ENCODE results near the gene COIL.

The COIL gene

DNA sequence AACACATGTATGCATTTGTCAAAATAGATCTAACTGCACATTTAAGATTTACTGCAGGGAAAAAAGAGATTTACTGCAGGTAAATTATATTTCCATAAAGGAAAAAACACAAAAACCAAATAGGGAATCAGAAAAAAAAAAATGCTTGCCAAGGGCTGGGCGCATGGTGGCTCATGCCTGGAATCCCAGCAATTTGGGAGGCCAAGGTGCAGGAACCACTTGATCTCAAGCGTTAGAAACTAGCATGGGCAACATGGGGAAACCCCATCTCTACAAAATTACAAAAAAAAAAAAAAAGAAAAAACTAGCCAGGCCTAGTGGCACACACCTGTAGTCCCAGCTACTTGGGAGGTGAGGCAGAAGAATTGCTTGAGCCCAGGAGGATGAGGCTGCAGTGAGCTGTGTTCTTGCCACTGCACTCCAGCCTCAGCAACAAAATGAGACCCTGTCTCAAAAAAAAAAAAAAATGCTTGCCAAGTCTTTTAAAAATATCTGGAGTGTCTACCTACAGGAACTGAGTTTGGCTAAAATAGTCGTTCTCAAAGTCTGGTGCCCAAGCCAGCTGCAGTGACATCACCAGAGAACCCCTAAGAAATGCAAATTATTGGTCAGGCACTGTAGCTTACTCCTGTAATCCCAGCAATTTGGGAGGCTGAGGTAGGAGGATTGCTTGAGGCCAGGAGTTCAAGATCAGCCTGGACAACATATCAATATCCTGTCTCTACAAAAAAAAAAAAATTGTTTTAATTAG, 64.5 kb downstream of the COIL start:
- Histone ChIP-seq H3K4me3 (ENCODE audit: low read length) (no peak overlapping the region), H3K4me1 (ENCODE audit: control insufficient read depth, insufficient read depth, low read length) (no peaks in the 10 kb centered on the region; the same call in 1 of the 2 replicates), H3K9me3 (ENCODE audit: control insufficient read depth, insufficient read depth, low read length) (no peaks in the 10 kb centered on the region), H3K36me3 (ENCODE audit: control insufficient read depth, insufficient read depth, low read length) (peaks cover 10% of the 10 kb centered on the region; the same call in 1 of the 2 replicates), H3K27ac (ENCODE audit: low read length) (no peak overlapping the region), H3K27me3 (ENCODE audit: control insufficient read depth, insufficient read depth, low read length) (no peaks in the 10 kb centered on the region)
- no CpG with 5 or more reads among the region's 3 CpGs for WGBS (ENCODE audit: insufficient coverage, insufficient read length)
- no peak for DNase-seq (ENCODE audit: low read depth, low spot score)

DNA sequence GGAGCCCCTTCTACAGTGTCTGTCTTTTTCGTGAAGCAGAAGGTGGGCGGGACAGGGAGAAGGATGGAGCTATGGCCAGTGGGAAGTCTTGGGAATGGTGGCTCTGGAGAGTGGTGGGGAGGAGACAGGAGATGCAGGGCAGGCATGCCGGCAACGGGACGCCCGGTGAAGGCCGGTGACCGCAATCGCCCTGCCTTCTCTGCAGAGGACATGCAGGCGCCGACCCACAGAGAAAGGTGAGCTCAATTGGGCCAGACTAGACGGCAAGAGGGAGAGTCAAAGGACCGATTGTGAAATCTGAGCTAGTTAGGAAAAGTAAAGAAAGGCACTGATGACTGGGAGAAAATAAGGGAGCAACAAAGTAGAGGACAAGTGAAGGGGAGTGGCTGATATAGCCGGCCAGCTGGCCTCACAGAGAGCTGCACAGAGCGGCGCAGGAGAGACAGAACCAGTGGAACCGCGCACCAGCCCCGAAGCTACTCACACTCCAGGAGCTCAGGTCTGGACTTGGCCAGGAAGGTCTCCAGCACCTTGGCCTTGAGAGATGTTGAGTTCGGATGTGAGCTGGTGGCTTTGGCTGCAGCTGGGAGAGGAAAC, 65.9 kb downstream of the COIL start:
- Histone ChIP-seq H3K36me3 (ENCODE audit: control insufficient read depth, insufficient read depth, low read length) (peaks cover 10% of the 10 kb centered on the region; the same call in 1 of the 2 replicates), H3K27me3 (ENCODE audit: control insufficient read depth, insufficient read depth, low read length) (no peaks in the 10 kb centered on the region), H3K9me3 (ENCODE audit: control insufficient read depth, insufficient read depth, low read length) (no peaks in the 10 kb centered on the region), H3K27ac (ENCODE audit: low read length) (no peak overlapping the region), H3K4me3 (ENCODE audit: low read length) (no peak overlapping the region), H3K4me1 (ENCODE audit: control insufficient read depth, insufficient read depth, low read length) (no peaks in the 10 kb centered on the region; the same call in 1 of the 2 replicates)
- no peak for DNase-seq (ENCODE audit: low read depth, low spot score)
- WGBS (ENCODE audit: insufficient coverage, insufficient read length): no CpG with 5 or more reads among the region's 20 CpGs

DNA sequence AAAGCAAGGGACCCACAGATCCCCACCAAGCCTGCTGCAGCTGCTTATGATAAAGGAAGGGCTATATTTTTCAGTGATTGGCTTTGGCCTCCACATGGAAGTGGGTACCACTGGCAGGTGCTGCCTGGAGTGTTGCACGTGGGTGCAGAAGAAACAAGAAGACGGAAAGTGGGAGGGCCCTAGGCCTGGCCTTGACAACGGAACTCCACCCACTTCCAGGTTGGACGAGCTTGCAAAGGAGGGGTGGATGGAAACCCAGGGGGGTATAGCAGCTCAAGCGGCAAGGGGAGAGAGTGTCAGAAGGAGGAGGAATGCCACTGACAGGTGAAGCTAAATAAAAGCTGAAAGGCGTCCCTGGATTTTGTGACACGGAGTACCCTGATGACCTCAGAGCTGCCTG, 67.3 kb downstream of the COIL start:
- H3K4me3 ChIP-seq (ENCODE audit: low read length): no peak overlapping the region
- peaks cover 6% of the 10 kb centered on the region; the same call in 1 of the 2 replicates for H3K36me3 ChIP-seq (ENCODE audit: control insufficient read depth, insufficient read depth, low read length)
- no peak overlapping the region for H3K27ac ChIP-seq (ENCODE audit: low read length)
- H3K9me3 ChIP-seq (ENCODE audit: control insufficient read depth, insufficient read depth, low read length): no peaks in the 10 kb centered on the region
- H3K27me3 ChIP-seq (ENCODE audit: control insufficient read depth, insufficient read depth, low read length): no peaks in the 10 kb centered on the region
- WGBS (ENCODE audit: insufficient coverage, insufficient read length): no CpG with 5 or more reads among the region's 7 CpGs
- DNase-seq (ENCODE audit: low read depth, low spot score): no peak
- H3K4me1 ChIP-seq (ENCODE audit: control insufficient read depth, insufficient read depth, low read length): no peaks in the 10 kb centered on the region; the same call in 1 of the 2 replicates

DNA sequence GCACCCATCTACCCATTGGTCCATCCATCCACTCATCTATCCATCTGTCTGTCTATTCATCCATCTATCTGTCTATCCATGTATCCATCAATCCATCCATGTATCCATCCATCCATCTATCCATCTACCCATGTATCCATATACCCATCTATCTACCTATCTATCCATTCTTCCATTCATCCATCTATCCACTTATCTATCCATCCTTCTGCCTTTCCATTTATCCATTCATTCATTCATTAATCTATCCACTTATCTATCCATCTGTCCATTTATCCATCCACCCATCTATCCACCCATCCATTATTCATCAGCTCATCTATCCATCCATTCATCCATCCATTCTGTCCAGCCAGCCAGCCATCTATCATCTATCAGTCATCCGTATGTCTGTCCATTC, 68.5 kb downstream of the COIL start:
- Histone ChIP-seq H3K27ac (ENCODE audit: low read length) (no peak overlapping the region), H3K4me1 (ENCODE audit: control insufficient read depth, insufficient read depth, low read length) (no peaks in the 10 kb centered on the region; the same call in 1 of the 2 replicates), H3K4me3 (ENCODE audit: low read length) (no peak overlapping the region), H3K27me3 (ENCODE audit: control insufficient read depth, insufficient read depth, low read length) (no peaks in the 10 kb centered on the region), H3K9me3 (ENCODE audit: control insufficient read depth, insufficient read depth, low read length) (0 out of 2 replicates have a peak, but pooled peaks cover 2% of the 10 kb centered on the region), H3K36me3 (ENCODE audit: control insufficient read depth, insufficient read depth, low read length) (peaks cover 6% of the 10 kb centered on the region; the same call in 1 of the 2 replicates)
- WGBS (ENCODE audit: insufficient coverage, insufficient read length): no CpG with 5 or more reads among the region's 1 CpG
- no peak for DNase-seq (ENCODE audit: low read depth, low spot score)

DNA sequence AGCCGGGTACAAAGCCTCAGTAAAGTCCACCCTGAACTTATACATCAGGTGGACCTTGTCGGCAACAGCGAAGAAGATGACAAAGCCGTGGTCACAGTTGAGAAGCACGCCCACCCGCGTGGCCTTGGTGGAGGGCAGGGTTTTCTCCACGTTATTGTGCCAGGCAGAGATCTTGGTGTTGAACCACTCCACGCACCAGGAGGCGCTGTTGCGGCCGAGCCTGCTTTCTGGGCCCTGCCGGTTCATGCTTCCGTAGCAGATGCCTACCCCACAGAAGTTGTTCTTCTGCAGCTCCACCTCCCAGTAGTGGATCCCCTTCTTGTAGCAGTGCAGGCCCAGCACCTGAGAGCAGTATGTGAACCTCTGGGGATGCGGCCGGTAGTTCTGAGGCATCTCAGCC, 69.1 kb downstream of the COIL start:
- WGBS (ENCODE audit: insufficient coverage, insufficient read length): no CpG with 5 or more reads among the region's 16 CpGs
- no peak overlapping the region for H3K4me3 ChIP-seq (ENCODE audit: low read length)
- H3K27me3 ChIP-seq (ENCODE audit: control insufficient read depth, insufficient read depth, low read length): no peaks in the 10 kb centered on the region
- H3K4me1 ChIP-seq (ENCODE audit: control insufficient read depth, insufficient read depth, low read length): no peaks in the 10 kb centered on the region
- H3K36me3 ChIP-seq (ENCODE audit: control insufficient read depth, insufficient read depth, low read length): peaks cover 6% of the 10 kb centered on the region; the same call in 1 of the 2 replicates
- H3K27ac ChIP-seq (ENCODE audit: low read length): no peak overlapping the region
- 0 out of 2 replicates have a peak, but pooled peaks cover 2% of the 10 kb centered on the region for H3K9me3 ChIP-seq (ENCODE audit: control insufficient read depth, insufficient read depth, low read length)
- no peak for DNase-seq (ENCODE audit: low read depth, low spot score)

DNA sequence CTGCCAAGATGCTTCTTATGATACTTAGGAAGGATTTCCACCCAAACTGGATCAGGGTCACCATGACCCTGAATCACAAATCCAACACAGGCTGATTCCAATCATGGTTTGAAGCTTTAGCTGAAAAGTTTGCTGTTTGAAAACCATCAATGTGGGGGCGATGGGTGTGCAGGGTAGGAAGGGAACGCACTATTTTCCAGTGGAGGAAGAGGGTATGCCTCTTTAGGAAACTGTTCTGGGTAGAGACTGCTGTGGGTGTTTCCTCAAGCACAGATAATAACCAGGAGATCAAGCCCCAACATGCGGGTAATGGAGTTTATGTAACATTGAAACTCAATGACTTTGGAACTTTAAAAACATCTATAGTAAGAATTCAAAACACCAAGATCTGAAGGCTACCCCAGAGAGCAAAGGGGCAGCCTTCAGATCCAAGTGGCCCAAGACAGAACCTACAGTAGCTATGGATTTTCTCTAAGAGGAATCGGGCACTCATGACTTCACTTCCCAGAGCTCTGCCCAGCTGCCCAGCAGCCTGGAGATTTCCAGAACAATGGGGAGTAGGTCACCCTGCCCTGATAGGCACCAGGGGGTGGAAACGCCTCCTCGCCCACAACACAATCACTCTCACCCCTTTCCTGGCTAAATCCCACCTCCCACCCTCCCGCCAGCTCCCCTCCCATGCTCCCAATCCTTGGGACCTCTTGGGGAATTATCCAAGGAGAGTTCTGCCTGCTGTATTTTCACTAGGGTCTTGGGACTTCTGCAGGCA, 69.8 kb downstream of the COIL start:
- 0 out of 2 replicates have a peak, but pooled peaks cover 2% of the 10 kb centered on the region for H3K9me3 ChIP-seq (ENCODE audit: control insufficient read depth, insufficient read depth, low read length)
- no peak for DNase-seq (ENCODE audit: low read depth, low spot score)
- H3K27ac ChIP-seq (ENCODE audit: low read length): no peak overlapping the region
- H3K4me1 ChIP-seq (ENCODE audit: control insufficient read depth, insufficient read depth, low read length): no peaks in the 10 kb centered on the region
- WGBS (ENCODE audit: insufficient coverage, insufficient read length): no CpG with 5 or more reads among the region's 7 CpGs
- H3K4me3 ChIP-seq (ENCODE audit: low read length): no peak overlapping the region
- H3K27me3 ChIP-seq (ENCODE audit: control insufficient read depth, insufficient read depth, low read length): no peaks in the 10 kb centered on the region
- peaks cover 6% of the 10 kb centered on the region; the same call in 1 of the 2 replicates for H3K36me3 ChIP-seq (ENCODE audit: control insufficient read depth, insufficient read depth, low read length)

DNA sequence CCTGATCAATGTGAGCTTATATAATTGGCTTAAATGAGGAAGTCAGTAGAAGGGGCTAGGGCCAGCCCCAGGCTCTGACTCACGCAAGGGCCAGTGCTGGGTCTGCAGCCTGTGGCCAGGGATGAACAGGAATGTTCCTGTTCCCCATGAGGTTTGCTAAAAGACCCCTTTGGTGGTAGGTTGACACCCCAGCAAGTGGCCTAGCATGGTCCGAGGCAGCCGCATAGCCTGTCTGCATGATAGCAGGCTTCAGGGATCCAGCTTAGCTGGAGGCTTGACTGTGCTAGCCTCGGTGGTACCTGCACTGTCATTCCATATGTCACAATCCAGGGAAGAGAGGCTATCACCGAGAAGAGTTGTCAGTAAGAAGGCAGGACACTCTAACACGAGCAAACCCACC, 70.5 kb downstream of the COIL start:
- no peak overlapping the region for H3K4me3 ChIP-seq (ENCODE audit: low read length)
- no peaks in the 10 kb centered on the region for H3K4me1 ChIP-seq (ENCODE audit: control insufficient read depth, insufficient read depth, low read length)
- H3K27me3 ChIP-seq (ENCODE audit: control insufficient read depth, insufficient read depth, low read length): no peaks in the 10 kb centered on the region
- no peak for DNase-seq (ENCODE audit: low read depth, low spot score)
- no CpG with 5 or more reads among the region's 6 CpGs for WGBS (ENCODE audit: insufficient coverage, insufficient read length)
- H3K9me3 ChIP-seq (ENCODE audit: control insufficient read depth, insufficient read depth, low read length): 0 out of 2 replicates have a peak, but pooled peaks cover 2% of the 10 kb centered on the region
- H3K27ac ChIP-seq (ENCODE audit: low read length): no peak overlapping the region
- peaks cover 6% of the 10 kb centered on the region; the same call in 1 of the 2 replicates for H3K36me3 ChIP-seq (ENCODE audit: control insufficient read depth, insufficient read depth, low read length)

Data from iPS DF 6.9 (cell line).